Hepatocyte (in vitro differentiated cells): ENCODE data around the gene ABCC11. TPM values are rescaled to one million over a fixed set of nuclear protein-coding genes. Genes with fewer than 3 reads are reported as not detected.
A peak's percentile ranks its signal among the peaks of the same experiment; 100 is the strongest.

ENCODE experiments used
- DNase-seq: peaks from one replicate; pipeline ENCODE4 v3.0.0-alpha.2; 2016; ENCODE audit warnings: low spot score
- H2AFZ ChIP-seq: fragments of 200-600 bp; sonication (generic); 2 replicates; pipeline ENCODE4 v1.6.0; 2016; ENCODE audit warnings: antibody characterized with exemption, mild to moderate bottlenecking
- H3K27ac ChIP-seq: fragments of 200-600 bp; sonication (generic); 2 replicates; pipeline ENCODE4 v1.5.1; 2016; ENCODE audit warnings: mild to moderate bottlenecking
- H3K27me3 ChIP-seq: fragments of 200-600 bp; sonication (generic); 2 replicates; pipeline ENCODE4 v1.6.1; 2016
- H3K36me3 ChIP-seq: fragments of 200-600 bp; sonication (generic); replicated peaks from 2 replicates; pipeline ENCODE4 v1.5.1; 2016; ENCODE audit warnings: low read depth; ENCODE audit not compliant: insufficient read depth
- H3K4me1 ChIP-seq: fragments of 200-600 bp; sonication (generic); 2 replicates; pipeline ENCODE4 v1.5.1; 2016; ENCODE audit warnings: mild to moderate bottlenecking, moderate library complexity; ENCODE audit not compliant: insufficient read depth
- H3K4me2 ChIP-seq: fragments of 200-600 bp; sonication (generic); 2 replicates; pipeline ENCODE4 v1.6.0; 2016
- H3K4me3 ChIP-seq: fragments of 200-600 bp; sonication (generic); 2 replicates; pipeline ENCODE4 v1.5.1; 2016; ENCODE audit warnings: mild to moderate bottlenecking
- H3K79me2 ChIP-seq: fragments of 200-600 bp; sonication (generic); 2 replicates; pipeline ENCODE4 v1.6.0; 2017; ENCODE audit warnings: mild to moderate bottlenecking
- H3K9me2 ChIP-seq: fragments of 200-600 bp; sonication (generic); replicated peaks from 2 replicates; pipeline ENCODE4 v1.6.0; 2017; ENCODE audit warnings: mild to moderate bottlenecking; ENCODE audit not compliant: insufficient read depth
- H3K9me3 ChIP-seq: fragments of 200-600 bp; sonication (generic); 2 replicates; pipeline ENCODE4 v1.5.1; 2016; ENCODE audit warnings: low read depth, mild to moderate bottlenecking
- H4K20me1 ChIP-seq: fragments of 200-600 bp; sonication (generic); 2 replicates; pipeline ENCODE4 v1.6.0; 2016; ENCODE audit warnings: mild to moderate bottlenecking; ENCODE audit not compliant: insufficient read depth, poor library complexity, severe bottlenecking
- CTCF ChIP-seq: fragments of 200-600 bp; sonication (generic); IDR thresholded peaks from 2 replicates; pipeline ENCODE4 v1.5.1; 2016; ENCODE audit warnings: antibody characterized with exemption, mild to moderate bottlenecking; ENCODE audit not compliant: poor library complexity
- EZH2 ChIP-seq: fragments of 200-600 bp; sonication (generic); IDR thresholded peaks from 2 replicates; pipeline ENCODE4 v1.6.1; 2016; ENCODE audit warnings: antibody characterized with exemption, mild to moderate bottlenecking, borderline replicate concordance
- EZH2phosphoT487 ChIP-seq: fragments of 200-600 bp; sonication (generic); IDR thresholded peaks from one replicate; pipeline ENCODE4 v1.6.1; 2018; ENCODE audit warnings: antibody characterized with exemption, mild to moderate bottlenecking, low read depth, moderate library complexity; ENCODE audit not compliant: unreplicated experiment, severe bottlenecking
- WGBS: methylation state at CpG from one replicate; pipeline ENCODE4 v1.1.6; 2016; ENCODE audit warnings: low lambda C conversion rate; ENCODE audit errors: missing lambda C conversion rate; 5-methylcytosine and 5-hydroxymethylcytosine counted together
- polyA plus RNA-seq: library from polyadenylated mRNA; unstranded; fragments of >200 nt; fragmentation: Nextera tagmentation; extraction: Ambion mirVana; gene quantifications from 2 replicates; pipeline ENCODE4 v1.2.1, GENCODE V29; 2016
- total RNA-seq: library from RNA; depleted of rRNA; stranded (reverse); fragments of >200 nt; gene quantifications from 2 replicates; pipeline ENCODE4 v1.2.3, GENCODE V29; 2014

The ABCC11 gene
- total and polyA plus RNA-seq, 2 experiments from 2014 or later: 0.50 to 2.0 TPM

- H3K4me2 ChIP-seq: no peak overlapping the region
- H3K36me3 ChIP-seq: no peaks in the 10 kb centered on the region
- no peak overlapping the region for H2AFZ ChIP-seq
- H3K27ac ChIP-seq: no peak overlapping the region
- TF ChIP-seq CTCF: no peak
- no peak for TF ChIP-seq EZH2
- TF ChIP-seq EZH2phosphoT487: no peak
- H3K79me2 ChIP-seq: no peaks in the 10 kb centered on the region
- no peaks in the 10 kb centered on the region for H3K9me2 ChIP-seq
- no peak for DNase-seq
- no peak overlapping the region for H3K4me3 ChIP-seq
- WGBS: 73% methylated on average over 8 of the region's 8 CpGs
- H3K4me1 ChIP-seq: peaks cover 24% of the 10 kb centered on the region
- H3K27me3 ChIP-seq: no peaks in the 10 kb centered on the region
- H4K20me1 ChIP-seq: no peaks in the 10 kb centered on the region
- no peaks in the 10 kb centered on the region for H3K9me3 ChIP-seq
Measured at GRCh38 chr16:48206594-48207242, 40.6 kb downstream of the ABCC11 start.

GRCh38 chr16:48204825-48205151 lies 42.6 kb downstream of the ABCC11 start:
- DNase-seq: no peak
- TF ChIP-seq CTCF (no peak), EZH2phosphoT487 (no peak), EZH2 (no peak)

GRCh38 chr16:48203974-48204824 lies 43.1 kb downstream of the ABCC11 start:
- Histone ChIP-seq H3K9me2 (no peaks in the 10 kb centered on the region), H4K20me1 (no peaks in the 10 kb centered on the region), H3K79me2 (no peaks in the 10 kb centered on the region), H3K4me1 (peaks cover 24% of the 10 kb centered on the region), H3K4me3 (no peak overlapping the region), H3K4me2 (peak overlapping the region; percentile 69), H3K9me3 (no peaks in the 10 kb centered on the region), H3K36me3 (no peaks in the 10 kb centered on the region), H2AFZ (peak overlapping the region; percentile 16), H3K27me3 (no peaks in the 10 kb centered on the region), H3K27ac (peak overlapping the region; percentile 90)
- DNase-seq: peak; percentile 74
- WGBS: 72% methylated on average over 8 of the region's 8 CpGs
- no peak for TF ChIP-seq CTCF

More at GRCh38 chr16:48204825-48205151, 42.6 kb downstream of the ABCC11 start:
- Histone ChIP-seq H3K4me3 (no peak overlapping the region), H4K20me1 (no peaks in the 10 kb centered on the region), H2AFZ (peak overlapping the region; percentile 16), H3K27ac (peak overlapping the region; percentile 90), H3K27me3 (no peaks in the 10 kb centered on the region), H3K4me2 (peak overlapping the region; percentile 15), H3K79me2 (no peaks in the 10 kb centered on the region), H3K9me2 (no peaks in the 10 kb centered on the region), H3K4me1 (peaks cover 24% of the 10 kb centered on the region), H3K36me3 (no peaks in the 10 kb centered on the region), H3K9me3 (no peaks in the 10 kb centered on the region)
- WGBS: 71% methylated on average over 6 of the region's 6 CpGs
